GM21717 (cell line): ENCODE data around the gene DNAI7.

ENCODE experiments used
- ATAC-seq: cut with Tn5 transposase; IDR thresholded peaks from one replicate; pipeline ENCODE4 v1.9.1; 2021; ENCODE audit warnings: mild to moderate bottlenecking, moderate library complexity; ENCODE audit not compliant: unreplicated experiment

DNAI7 gene

GRCh38 chr12:25186038-25186787 is 8.7 kb downstream of the DNAI7 start:
- peak; percentile 56 for ATAC-seq

- ATAC-seq: no peak
Observed at GRCh38 chr12:25184132-25184531, 10.8 kb downstream of the DNAI7 start.

DNA sequence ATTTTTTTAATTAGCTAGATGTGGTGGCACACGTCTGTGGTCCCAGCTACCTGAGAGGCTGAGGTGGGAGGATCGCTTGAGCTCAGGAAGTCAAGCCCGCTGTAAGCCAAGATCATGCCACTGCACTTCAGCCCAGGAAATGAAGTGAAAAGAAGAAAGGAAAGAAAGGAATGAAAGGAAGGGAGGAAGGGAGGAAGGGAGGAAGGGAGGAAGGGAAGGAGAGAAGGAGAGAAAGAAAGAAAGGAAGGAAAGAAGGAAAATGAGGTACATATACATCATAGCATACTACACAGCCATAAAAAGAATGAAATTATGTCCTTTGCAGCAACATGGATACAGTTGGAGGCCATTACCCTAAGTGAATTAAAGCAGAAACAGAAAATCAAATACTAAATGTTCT is 12.2 kb downstream of the DNAI7 start:
- no peak for ATAC-seq

DNA sequence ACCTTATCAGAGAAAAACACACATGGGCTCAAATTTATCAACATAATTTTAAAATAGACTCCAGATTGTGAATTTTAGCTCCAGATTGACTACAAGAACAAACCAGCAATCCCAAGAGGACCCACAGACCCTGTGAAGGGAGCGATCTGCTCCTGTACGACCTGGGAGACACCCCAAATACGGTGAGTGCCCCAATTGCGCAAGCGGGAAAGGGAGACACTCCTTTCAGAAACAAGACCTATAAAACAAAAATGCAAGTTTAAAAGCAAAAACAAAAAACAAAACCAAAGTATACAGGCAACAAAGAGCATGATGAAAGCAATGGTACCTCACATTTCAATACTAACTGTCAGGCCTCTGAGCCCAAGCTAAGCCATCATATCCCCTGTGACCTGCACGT is 32.1 kb downstream of the DNAI7 start:
- no peak for ATAC-seq

DNA sequence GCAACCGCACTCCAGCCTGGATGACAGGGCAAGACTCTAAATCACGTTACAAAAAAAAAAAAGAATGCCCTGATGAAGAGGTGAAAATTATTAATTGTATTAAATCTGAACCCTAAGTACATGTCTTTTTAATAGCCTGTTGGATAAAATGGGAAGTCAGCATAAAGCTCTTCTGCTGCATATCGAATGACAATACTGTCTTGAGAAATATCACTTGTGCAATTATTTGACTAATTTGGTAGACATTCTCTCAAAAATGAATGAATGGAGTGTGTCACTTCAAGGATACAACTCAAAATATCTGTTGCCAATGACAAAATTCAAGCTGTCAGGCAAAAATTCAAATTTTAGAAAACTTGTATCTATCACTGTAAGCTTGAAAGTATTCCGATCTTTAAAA is 38.9 kb downstream of the DNAI7 start:
- ATAC-seq: no peak

GRCh38 chr12:25155022-25155576 is 39.9 kb downstream of the DNAI7 start:
- ATAC-seq: peak; percentile 60

DNA sequence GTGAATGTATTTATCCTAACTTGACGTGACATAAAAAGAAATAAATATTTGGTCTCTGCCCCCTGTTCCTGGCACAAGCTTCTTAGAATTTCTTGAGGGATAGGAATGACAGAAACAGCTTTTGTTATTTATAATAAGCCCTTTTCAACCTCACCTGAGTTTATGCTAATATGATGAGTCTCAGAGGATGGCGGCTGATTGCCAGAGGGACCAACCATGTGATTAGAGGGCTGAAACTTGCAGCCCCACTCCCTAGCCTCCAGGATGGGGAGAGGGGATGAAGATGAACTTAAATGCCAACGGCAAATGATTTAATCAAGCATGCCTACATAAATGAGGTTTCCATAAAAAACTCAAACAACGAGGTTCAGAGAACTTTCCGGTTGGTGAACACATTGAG is 42.9 kb downstream of the DNAI7 start:
- no peak for ATAC-seq

DNA sequence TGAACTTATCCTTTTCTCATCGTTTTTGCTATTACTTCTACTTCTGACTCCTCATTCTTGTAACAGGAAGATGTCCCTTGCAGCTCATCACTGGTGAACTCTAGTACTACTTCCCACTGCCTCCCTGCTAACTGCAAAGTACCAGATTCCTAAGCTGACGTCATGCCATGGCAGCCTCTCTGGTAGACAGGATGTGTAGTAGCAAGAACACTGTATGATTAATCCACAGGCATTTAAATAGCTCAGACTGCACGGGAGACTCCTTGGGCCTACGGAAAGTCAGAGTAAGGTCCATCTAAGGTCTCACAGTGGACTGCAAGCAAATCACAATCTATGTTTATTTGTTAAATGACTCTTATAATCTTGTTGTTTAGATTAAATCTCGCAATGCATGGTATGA is 43.5 kb downstream of the DNAI7 start:
- no peak for ATAC-seq

DNA sequence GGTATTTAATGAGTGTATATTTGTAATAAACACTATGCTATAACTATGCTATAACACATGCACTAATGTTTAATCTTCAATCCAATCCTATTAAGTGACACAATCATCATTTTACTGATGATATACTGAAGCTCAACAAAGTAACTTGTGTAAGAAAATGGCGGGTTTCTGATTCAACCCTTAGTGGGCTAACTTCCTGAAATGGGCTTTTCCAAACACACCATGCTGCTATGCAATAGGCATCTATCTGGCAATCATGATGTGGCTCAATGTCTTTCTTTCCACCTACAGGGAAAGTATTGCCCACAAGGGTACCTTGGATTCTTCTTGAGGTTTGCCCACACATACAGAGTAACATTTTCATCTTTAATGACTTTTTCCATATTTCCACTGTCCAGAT is 48.3 kb downstream of the DNAI7 start:
- ATAC-seq: no peak

DNA sequence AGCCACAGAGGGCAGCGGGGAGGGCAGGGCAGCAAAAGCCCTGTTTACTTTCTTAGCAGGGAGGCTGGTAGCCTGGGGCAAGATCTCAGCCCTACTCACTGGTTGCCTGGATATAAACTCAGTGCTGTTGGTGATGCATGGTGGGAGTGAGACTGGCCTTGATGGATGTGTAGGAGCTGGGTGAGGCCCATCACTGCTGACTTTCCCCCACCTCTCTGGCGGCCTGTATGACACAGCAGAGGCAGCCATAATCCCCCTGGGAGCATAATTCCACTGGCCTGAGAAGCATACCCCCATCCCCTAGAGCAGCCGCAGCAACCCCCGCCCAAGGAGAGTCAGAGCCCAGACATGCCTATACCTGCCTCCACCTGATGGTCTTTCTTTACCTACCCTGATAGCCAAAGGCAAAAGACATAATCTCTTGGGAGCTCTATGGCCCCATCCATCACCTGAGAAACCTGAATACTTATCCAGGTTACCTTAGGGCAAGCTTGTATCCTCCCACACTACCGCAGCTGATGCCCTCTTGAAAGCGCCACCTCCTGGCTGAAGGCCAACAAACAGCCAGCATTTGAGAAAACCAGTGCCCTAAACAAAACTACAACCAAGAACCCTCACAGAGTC is 59.3 kb downstream of the DNAI7 start:
- no peak for ATAC-seq

- ATAC-seq: no peak
Observed at GRCh38 chr12:25131270-25131669, 63.7 kb downstream of the DNAI7 start.

DNA sequence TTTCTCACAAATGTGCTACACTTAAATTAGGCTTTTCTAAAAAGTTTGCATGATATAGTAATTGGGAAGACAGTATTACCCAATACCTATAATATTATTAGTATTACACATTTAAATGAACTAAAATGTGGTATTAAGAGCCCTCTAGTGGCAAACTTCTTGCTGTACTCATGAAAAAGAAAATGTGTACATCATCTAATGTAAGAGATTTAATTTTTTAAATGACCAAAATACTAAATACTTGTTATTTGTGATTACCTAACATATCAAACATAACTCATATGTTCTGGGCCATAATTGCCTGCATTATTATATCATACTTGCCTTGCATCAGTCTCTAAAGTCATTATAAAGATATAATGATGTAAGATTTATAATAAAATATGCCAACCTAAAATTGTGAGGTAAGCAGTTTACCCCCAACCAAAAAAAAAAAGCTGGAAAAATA is 64.2 kb downstream of the DNAI7 start:
- ATAC-seq: no peak

- no peak for ATAC-seq
Observed at GRCh38 chr12:25126746-25127145, 68.2 kb downstream of the DNAI7 start.

DNA sequence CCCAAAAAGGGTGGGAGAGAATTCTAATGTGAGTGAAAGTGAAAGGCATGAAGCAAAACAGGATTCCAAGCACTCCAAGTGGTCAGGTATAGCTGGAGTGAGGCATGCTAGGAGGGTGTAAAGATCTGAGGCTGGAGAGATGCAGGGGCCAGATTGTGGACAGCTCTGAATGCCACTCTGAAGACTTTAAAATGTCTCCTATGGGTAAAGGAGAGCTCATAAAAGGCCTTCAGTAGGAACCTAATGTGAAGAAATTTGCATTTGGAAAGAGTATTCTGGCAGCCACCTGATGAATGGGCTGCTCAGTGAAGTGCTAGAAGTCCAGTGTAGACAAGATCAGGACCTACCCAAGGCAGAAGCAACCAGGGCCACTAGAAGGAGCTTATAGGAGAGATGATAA is 68.9 kb downstream of the DNAI7 start:
- ATAC-seq: no peak

GRCh38 chr12:25124493-25124892 is 70.5 kb downstream of the DNAI7 start:
- no peak for ATAC-seq

GRCh38 chr12:25123126-25123525 is 71.8 kb downstream of the DNAI7 start:
- ATAC-seq: no peak

DNA sequence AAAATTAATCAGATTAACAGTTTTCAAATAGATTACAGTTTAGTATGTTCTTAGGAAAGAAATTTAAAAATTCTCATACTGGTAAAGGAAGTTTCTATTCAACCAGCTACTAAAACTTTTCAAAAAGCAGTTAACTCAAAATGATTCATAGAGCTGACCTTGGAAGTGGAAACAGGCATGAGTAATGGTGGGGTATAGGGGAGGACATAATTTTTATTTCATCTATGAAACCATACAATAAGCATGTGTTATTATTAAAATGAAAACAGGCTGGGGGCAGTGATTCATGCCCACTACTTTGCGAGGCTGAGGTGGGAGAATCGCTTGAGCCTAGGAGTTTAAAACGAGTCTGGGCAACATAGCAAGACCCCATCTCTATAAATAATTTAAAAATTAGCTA is 73.0 kb downstream of the DNAI7 start:
- ATAC-seq: no peak

GRCh38 chr12:25121110-25121509 is 73.8 kb downstream of the DNAI7 start:
- no peak for ATAC-seq

- ATAC-seq: no peak
Observed at GRCh38 chr12:25119020-25119419, 75.9 kb downstream of the DNAI7 start.

GRCh38 chr12:25115677-25116076 is 79.3 kb downstream of the DNAI7 start:
- ATAC-seq: no peak

DNA sequence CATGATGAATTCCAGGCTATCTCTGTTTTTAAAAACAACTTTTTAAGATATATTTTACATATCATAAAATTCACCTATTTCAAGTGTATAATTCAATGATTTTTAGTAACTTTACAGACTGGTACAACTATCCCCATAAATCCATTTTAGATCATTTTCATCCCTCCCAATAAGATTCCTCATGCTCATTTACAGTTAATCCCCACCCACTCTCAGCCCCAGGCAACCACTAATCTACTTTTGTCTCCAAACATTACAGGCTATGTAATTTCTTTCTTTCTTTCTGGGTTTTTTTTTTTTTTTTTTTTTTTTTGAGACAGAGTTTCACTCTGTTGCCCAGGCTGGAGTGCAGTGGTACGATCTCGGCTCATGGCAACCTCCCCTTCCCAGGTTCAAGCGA is 81.3 kb downstream of the DNAI7 start:
- no peak for ATAC-seq

- ATAC-seq: no peak
Observed at GRCh38 chr12:25110260-25110659, 84.7 kb downstream of the DNAI7 start.
